ENCODE data around the gene SIGMAR1.

SIGMAR1 gene

GRCh38 chr9:34611251-34611810 lies 26.3 kb downstream of the SIGMAR1 start:
- intact Hi-C loops (cut with DNase I): no loop called here
- DNase-seq: peak in 2 of 10 donors; percentile 17 to 73

GRCh38 chr9:34610434-34611206 lies 27.0 kb downstream of the SIGMAR1 start:
- intact Hi-C loops (cut with DNase I): no loop called here
- peak in 1 of 10 donors; percentile 83 for DNase-seq

GRCh38 chr9:34607331-34607730 lies 30.3 kb downstream of the SIGMAR1 start:
- no peak for DNase-seq
- intact Hi-C loops (cut with DNase I): no loop called here

- intact Hi-C loops (cut with DNase I): no loop called here
These were observed 30.7 kb downstream of the SIGMAR1 start for GRCh38 chr9:34606905-34607304.

GRCh38 chr9:34606190-34606589 lies 31.4 kb downstream of the SIGMAR1 start:
- DNase-seq: no peak
- intact Hi-C loops (cut with DNase I): no loop called here

More at GRCh38 chr9:34606905-34607304, 30.7 kb downstream of the SIGMAR1 start:
- DNase-seq: no peak

- DNase-seq: peak; percentile 82 to 97 (median 92)
- intact Hi-C loops (cut with DNase I): loop anchor here (5.0 kb wide), 1 partner anchor 271 kb away; no protein-coding TSS in a partner anchor
These were observed 33.9 kb downstream of the SIGMAR1 start for GRCh38 chr9:34603610-34604231.

- intact Hi-C loops (cut with DNase I): loop anchor here (5.0 kb wide), 1 partner anchor 270 kb away; no protein-coding TSS in a partner anchor
- DNase-seq: no peak
These were observed 35.5 kb downstream of the SIGMAR1 start for GRCh38 chr9:34601937-34602573.

- DNase-seq: no peak
- intact Hi-C loops (cut with DNase I): loop anchor here (5.0 kb wide), 1 partner anchor 269 kb away; no protein-coding TSS in a partner anchor
These were observed 36.7 kb downstream of the SIGMAR1 start for GRCh38 chr9:34600908-34601307.

- no peak for DNase-seq
- intact Hi-C loops (cut with DNase I): no loop called here
These were observed 38.0 kb downstream of the SIGMAR1 start for GRCh38 chr9:34599546-34599945.

- intact Hi-C loops (cut with DNase I): loop anchor here (5.0 kb wide), 1 partner anchor 157 kb away; no protein-coding TSS in a partner anchor
- no peak for DNase-seq
These were observed 43.4 kb downstream of the SIGMAR1 start for GRCh38 chr9:34594177-34594576.

- DNase-seq: peak in 7 of 10 donors; percentile 50 to 90 (median 67)
- intact Hi-C loops (cut with DNase I): loop anchor here (2.0 to 5.0 kb wide), 2 partner anchors 156 to 190 kb away; no protein-coding TSS in a partner anchor
These were observed 44.5 kb downstream of the SIGMAR1 start for GRCh38 chr9:34592895-34593601.

- DNase-seq: no peak
- intact Hi-C loops (cut with DNase I): loop anchor here (1.0 to 5.0 kb wide), 4 partner anchors 44 to 189 kb away; no protein-coding TSS in a partner anchor
These were observed 45.4 kb downstream of the SIGMAR1 start for GRCh38 chr9:34591917-34592866.

GRCh38 chr9:34591248-34591916 lies 46.2 kb downstream of the SIGMAR1 start:
- intact Hi-C loops (cut with DNase I): loop anchor here (1.0 to 5.0 kb wide), 3 partner anchors 43 to 154 kb away; no protein-coding TSS in a partner anchor

GRCh38 chr9:34590381-34591247 lies 47.0 kb downstream of the SIGMAR1 start:
- no peak for DNase-seq
- intact Hi-C loops (cut with DNase I): loop anchor here (1.0 to 5.0 kb wide), 3 partner anchors 42 to 153 kb away; no protein-coding TSS in a partner anchor

More at GRCh38 chr9:34591248-34591916, 46.2 kb downstream of the SIGMAR1 start:
- DNase-seq: peak; percentile 85 to 98 (median 91)

GRCh38 chr9:34589636-34590380 lies 47.8 kb downstream of the SIGMAR1 start, which contains the start of gene CNTFR:
CNTFR (minus strand) TSS chr9:34589724; CDS start chr9:34568981, 20,743 bp downstream.
- DNase-seq: peak; percentile 46 to 94 (median 73)
- intact Hi-C loops (cut with DNase I): loop anchor here (5.0 kb wide), 1 partner anchor 153 kb away; no protein-coding TSS in a partner anchor

Measured in posterior cingulate gyrus (tissue), 11 donors.